ENCODE data around the gene MICAL2. TPM values are rescaled to one million over a fixed set of nuclear protein-coding genes. Genes with fewer than 3 reads are reported as not detected.

The MICAL2 gene
- polyA plus RNA-seq, 2 of the 4 experiments (the other 2 are of a cell fraction): 39.8 to 42.1 TPM

DNA sequence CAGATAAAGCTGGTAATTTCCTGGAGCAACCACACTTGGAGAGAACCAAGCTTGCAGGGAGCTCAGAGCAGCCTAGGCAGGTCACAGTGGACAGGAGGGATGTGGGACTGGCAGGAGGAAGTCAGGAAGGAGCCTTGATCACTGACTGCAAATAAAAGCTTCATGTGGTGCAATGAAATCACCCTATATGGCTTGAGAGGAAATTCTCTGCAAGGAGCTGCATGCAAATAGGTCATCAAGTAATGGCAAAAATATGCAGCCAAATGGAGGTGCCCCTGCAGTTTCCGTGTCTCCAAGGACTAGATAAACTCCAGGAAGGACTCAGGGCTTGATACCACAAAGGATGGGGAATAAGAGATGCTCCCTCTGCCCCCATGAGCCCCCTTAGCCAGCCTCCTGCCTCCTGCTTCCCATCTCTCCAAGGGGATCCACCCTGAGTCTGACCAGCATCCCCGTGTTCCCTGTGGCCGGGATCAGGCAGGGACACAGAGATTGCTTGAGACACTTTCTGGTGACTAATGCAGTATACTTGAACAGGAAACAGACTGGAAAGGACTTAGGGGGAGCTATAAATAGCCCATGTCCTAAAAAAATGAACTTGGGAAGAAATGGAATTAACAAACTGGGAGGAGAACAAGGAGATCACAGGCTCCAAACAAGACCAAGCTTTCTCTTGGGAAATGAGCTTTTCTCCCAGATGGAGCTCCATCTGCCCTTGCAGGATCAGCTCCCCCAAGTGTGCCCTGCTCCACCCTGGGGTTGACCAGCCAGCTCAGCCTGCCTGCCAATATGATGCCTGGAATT, 23.9 kb upstream of the MICAL2 start (continued):
- TF ChIP-seq ESRRA (IDR thresholded peaks at IDR 0.05; ENCODE audit: borderline replicate concordance, low read length) (no peak), TP53 (CRISPR knock-in tag; IDR thresholded peaks at IDR 0.05) (no peak), FOSL2 (IDR thresholded peaks at IDR 0.05) (peak; percentile 47; the same call in 1 of the 2 replicates), FOSL2 (CRISPR knock-in tag; IDR thresholded peaks at IDR 0.05) (peak; percentile 84), NR3C1 (IDR thresholded peaks at IDR 0.05) (no peak), KDM5A (IDR thresholded peaks at IDR 0.05) (no peak), ZFP36 (IDR thresholded peaks at IDR 0.05; ENCODE audit: borderline replicate concordance, partially characterized antibody) (peak; percentile 54), PHF8 (IDR thresholded peaks at IDR 0.05; ENCODE audit: borderline replicate concordance, low read depth) (no peak), CEBPB (IDR thresholded peaks at IDR 0.05) (peak in 1 of 2 experiments; percentile 38; a peak in 1 of 4 replicates)

- peaks cover 71% of the 10 kb centered on the region for H3K4me1 ChIP-seq
- TF ChIP-seq, protein P1, sequence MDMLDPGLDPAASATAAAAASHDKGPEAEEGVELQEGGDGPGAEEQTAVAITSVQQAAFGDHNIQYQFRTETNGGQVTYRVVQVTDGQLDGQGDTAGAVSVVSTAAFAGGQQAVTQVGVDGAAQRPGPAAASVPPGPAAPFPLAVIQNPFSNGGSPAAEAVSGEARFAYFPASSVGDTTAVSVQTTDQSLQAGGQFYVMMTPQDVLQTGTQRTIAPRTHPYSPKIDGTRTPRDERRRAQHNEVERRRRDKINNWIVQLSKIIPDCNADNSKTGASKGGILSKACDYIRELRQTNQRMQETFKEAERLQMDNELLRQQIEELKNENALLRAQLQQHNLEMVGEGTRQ (IDR thresholded peaks at IDR 0.05): no peak
- no peak for TF ChIP-seq RCOR1 (IDR thresholded peaks at IDR 0.05; ENCODE audit: low read depth, low read length)
- no peak for TF ChIP-seq NR3C1 (IDR thresholded peaks at IDR 0.05)
- TF ChIP-seq CBX8 (IDR thresholded peaks at IDR 0.05): no peak
- TF ChIP-seq CTCF (IDR thresholded peaks at IDR 0.05): no peak
- TF ChIP-seq MAFK (IDR thresholded peaks at IDR 0.05; ENCODE audit: partially characterized antibody): no peak
- TF ChIP-seq JUNB (IDR thresholded peaks at IDR 0.05): no peak
- TF ChIP-seq HOXA7 (CRISPR knock-in tag; IDR thresholded peaks at IDR 0.05): peak; percentile 80
- TF ChIP-seq, protein P2, sequence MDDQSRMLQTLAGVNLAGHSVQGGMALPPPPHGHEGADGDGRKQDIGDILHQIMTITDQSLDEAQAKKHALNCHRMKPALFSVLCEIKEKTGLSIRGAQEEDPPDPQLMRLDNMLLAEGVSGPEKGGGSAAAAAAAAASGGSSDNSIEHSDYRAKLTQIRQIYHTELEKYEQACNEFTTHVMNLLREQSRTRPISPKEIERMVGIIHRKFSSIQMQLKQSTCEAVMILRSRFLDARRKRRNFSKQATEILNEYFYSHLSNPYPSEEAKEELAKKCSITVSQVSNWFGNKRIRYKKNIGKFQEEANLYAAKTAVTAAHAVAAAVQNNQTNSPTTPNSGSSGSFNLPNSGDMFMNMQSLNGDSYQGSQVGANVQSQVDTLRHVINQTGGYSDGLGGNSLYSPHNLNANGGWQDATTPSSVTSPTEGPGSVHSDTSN (IDR thresholded peaks at IDR 0.05): no peak
- TF ChIP-seq NPAS2 (CRISPR knock-in tag; IDR thresholded peaks at IDR 0.05; ENCODE audit: borderline replicate concordance): no peak
- TF ChIP-seq, protein P3, sequence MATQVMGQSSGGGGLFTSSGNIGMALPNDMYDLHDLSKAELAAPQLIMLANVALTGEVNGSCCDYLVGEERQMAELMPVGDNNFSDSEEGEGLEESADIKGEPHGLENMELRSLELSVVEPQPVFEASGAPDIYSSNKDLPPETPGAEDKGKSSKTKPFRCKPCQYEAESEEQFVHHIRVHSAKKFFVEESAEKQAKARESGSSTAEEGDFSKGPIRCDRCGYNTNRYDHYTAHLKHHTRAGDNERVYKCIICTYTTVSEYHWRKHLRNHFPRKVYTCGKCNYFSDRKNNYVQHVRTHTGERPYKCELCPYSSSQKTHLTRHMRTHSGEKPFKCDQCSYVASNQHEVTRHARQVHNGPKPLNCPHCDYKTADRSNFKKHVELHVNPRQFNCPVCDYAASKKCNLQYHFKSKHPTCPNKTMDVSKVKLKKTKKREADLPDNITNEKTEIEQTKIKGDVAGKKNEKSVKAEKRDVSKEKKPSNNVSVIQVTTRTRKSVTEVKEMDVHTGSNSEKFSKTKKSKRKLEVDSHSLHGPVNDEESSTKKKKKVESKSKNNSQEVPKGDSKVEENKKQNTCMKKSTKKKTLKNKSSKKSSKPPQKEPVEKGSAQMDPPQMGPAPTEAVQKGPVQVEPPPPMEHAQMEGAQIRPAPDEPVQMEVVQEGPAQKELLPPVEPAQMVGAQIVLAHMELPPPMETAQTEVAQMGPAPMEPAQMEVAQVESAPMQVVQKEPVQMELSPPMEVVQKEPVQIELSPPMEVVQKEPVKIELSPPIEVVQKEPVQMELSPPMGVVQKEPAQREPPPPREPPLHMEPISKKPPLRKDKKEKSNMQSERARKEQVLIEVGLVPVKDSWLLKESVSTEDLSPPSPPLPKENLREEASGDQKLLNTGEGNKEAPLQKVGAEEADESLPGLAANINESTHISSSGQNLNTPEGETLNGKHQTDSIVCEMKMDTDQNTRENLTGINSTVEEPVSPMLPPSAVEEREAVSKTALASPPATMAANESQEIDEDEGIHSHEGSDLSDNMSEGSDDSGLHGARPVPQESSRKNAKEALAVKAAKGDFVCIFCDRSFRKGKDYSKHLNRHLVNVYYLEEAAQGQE (IDR thresholded peaks at IDR 0.05): no peak
- TF ChIP-seq FOXS1 (CRISPR knock-in tag; IDR thresholded peaks at IDR 0.05): peak; percentile 70; the same call in 1 of the 2 replicates
- TF ChIP-seq, protein P4, sequence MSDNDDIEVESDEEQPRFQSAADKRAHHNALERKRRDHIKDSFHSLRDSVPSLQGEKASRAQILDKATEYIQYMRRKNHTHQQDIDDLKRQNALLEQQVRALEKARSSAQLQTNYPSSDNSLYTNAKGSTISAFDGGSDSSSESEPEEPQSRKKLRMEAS (IDR thresholded peaks at IDR 0.05): no peak
- TF ChIP-seq FOSB (CRISPR knock-in tag; IDR thresholded peaks at IDR 0.05): peak; percentile 58; the same call in 1 of the 2 replicates
- TF ChIP-seq ZSCAN20 (CRISPR knock-in tag; IDR thresholded peaks at IDR 0.05): no peak
- 0 out of 2 replicates have a peak, but pooled peaks have one; percentile 28 for TF ChIP-seq HOXB13 (CRISPR knock-in tag; IDR thresholded peaks at IDR 0.05; ENCODE audit: low read depth)
- no peak for TF ChIP-seq PHF8 (IDR thresholded peaks at IDR 0.05; ENCODE audit: borderline replicate concordance, low read depth)
- TF ChIP-seq EHF (CRISPR knock-in tag; IDR thresholded peaks at IDR 0.05): 0 out of 2 replicates have a peak, but pooled peaks have one; percentile 64
- 0 out of 2 replicates have a peak, but pooled peaks have one; percentile 54 for TF ChIP-seq HOXB5 (CRISPR knock-in tag; IDR thresholded peaks at IDR 0.05)
- no peak for TF ChIP-seq EP300 (IDR thresholded peaks at IDR 0.05)
- TF ChIP-seq TFCP2L1 (CRISPR knock-in tag; IDR thresholded peaks at IDR 0.05): no peak
Observed at GRCh38 chr11:12087075-12088004, 23.1 kb upstream of the MICAL2 start.

More at GRCh38 chr11:12087075-12088004, 23.1 kb upstream of the MICAL2 start:
- FAIRE-seq (no peak), DNase-seq (ENCODE audit: low read depth in 1 of 2, low spot score in 1 of 2) (peak in 1 of 2 experiments; percentile 81), ATAC-seq (peak; percentile 65 to 72)
- H3K4me3 ChIP-seq: peak overlapping the region; percentile 24; the same call in 1 of the 3 replicates
- CTCF ChIA-PET: interaction anchor here (0.8 to 9.1 kb wide), 28 partner anchors 9 to 199 kb away, joined by 3 to 92 read pairs (median 5); no protein-coding TSS in a partner anchor
- POLR2A ChIA-PET: interaction anchor here (0.6 to 4.2 kb wide), 14 partner anchors 10 to 1337 kb away, joined by 3 to 56 read pairs (median 4); partner anchors contain the start of genes EIF4G2 and MICAL2
- H3K4me2 ChIP-seq: peak overlapping the region; percentile 82
- 20% methylated on average over 7 of the region's 7 CpGs for WGBS (ENCODE audit: missing lambda C conversion rate)
- peaks cover 3% of the 10 kb centered on the region; the same call in 1 of the 3 replicates for H3K9me3 ChIP-seq
- H3K27ac ChIP-seq: peak overlapping the region; percentile 96 to 97

Data from A549 (cell line).